WTC11 (cell line): Measurements from ENCODE around the gene ZNF30.

Experiments used
- EMX1 ChIP-seq: fragments of 250-450 bp; sonication (Bioruptor Pico); IDR thresholded peaks from 2 replicates; pipeline ENCODE4 v1.8.0; 2021; ENCODE audit warnings: mild to moderate bottlenecking
- FOXP1 ChIP-seq: sonication (generic); formaldehyde crosslinking; IDR thresholded peaks from 2 replicates; pipeline ENCODE4 v1.8.0; 2022; ENCODE audit warnings: missing genetic modification reagents, mild to moderate bottlenecking, moderate library complexity, borderline replicate concordance
- ZNF138 ChIP-seq: sonication (generic); formaldehyde crosslinking; conservative IDR thresholded peaks from 2 replicates; pipeline ENCODE4 v1.8.1; 2022; ENCODE audit warnings: mild to moderate bottlenecking, moderate library complexity, missing genetic modification reagents
- TF ChIP-seq, protein P1 (sequence below): fragments of 200-600 bp; IDR thresholded peaks from 2 replicates; pipeline ENCODE4 v1.8.0; 2022; ENCODE audit warnings: antibody characterized with exemption
- TF ChIP-seq, protein P2 (sequence below): sonication (generic); formaldehyde crosslinking; IDR thresholded peaks from 2 replicates; pipeline ENCODE4 v1.8.1; 2022; ENCODE audit warnings: low read depth, missing genetic modification reagents, borderline replicate concordance
- TF ChIP-seq, protein P3 (sequence below): sonication (generic); formaldehyde crosslinking; IDR thresholded peaks from 2 replicates; pipeline ENCODE4 v1.8.0; 2022; ENCODE audit warnings: mild to moderate bottlenecking, missing genetic modification reagents
- TF ChIP-seq, protein P4 (sequence below): sonication (generic); formaldehyde crosslinking; conservative IDR thresholded peaks from 2 replicates; pipeline ENCODE4 v1.8.1; 2022; ENCODE audit warnings: mild to moderate bottlenecking, missing genetic modification reagents

DNA sequence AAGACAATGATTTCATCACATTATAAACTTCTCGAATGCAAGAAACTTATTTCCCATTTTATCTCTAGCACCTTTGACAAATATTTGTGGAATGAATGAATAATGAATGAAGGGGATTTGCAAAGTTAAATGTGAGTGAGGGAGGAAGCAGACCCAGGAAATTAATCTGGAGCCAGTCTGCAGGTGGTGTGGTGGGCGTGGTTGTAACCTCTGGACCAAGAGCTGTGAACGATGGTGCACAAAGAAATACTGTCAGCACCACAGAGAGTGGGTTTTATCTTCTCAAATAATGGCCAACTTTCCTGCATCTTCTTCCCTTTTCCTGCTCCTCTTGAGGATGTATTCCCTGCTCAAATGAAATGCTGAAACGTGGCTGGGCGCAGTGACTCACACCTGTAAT lies 48.4 kb downstream of the ZNF30 start:
- TF ChIP-seq, protein P1, sequence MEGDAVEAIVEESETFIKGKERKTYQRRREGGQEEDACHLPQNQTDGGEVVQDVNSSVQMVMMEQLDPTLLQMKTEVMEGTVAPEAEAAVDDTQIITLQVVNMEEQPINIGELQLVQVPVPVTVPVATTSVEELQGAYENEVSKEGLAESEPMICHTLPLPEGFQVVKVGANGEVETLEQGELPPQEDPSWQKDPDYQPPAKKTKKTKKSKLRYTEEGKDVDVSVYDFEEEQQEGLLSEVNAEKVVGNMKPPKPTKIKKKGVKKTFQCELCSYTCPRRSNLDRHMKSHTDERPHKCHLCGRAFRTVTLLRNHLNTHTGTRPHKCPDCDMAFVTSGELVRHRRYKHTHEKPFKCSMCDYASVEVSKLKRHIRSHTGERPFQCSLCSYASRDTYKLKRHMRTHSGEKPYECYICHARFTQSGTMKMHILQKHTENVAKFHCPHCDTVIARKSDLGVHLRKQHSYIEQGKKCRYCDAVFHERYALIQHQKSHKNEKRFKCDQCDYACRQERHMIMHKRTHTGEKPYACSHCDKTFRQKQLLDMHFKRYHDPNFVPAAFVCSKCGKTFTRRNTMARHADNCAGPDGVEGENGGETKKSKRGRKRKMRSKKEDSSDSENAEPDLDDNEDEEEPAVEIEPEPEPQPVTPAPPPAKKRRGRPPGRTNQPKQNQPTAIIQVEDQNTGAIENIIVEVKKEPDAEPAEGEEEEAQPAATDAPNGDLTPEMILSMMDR = no peak
- TF ChIP-seq, protein P2, sequence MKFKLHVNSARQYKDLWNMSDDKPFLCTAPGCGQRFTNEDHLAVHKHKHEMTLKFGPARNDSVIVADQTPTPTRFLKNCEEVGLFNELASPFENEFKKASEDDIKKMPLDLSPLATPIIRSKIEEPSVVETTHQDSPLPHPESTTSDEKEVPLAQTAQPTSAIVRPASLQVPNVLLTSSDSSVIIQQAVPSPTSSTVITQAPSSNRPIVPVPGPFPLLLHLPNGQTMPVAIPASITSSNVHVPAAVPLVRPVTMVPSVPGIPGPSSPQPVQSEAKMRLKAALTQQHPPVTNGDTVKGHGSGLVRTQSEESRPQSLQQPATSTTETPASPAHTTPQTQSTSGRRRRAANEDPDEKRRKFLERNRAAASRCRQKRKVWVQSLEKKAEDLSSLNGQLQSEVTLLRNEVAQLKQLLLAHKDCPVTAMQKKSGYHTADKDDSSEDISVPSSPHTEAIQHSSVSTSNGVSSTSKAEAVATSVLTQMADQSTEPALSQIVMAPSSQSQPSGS (CRISPR knock-in tag) = no peak
- TF ChIP-seq EMX1 (CRISPR knock-in tag) (no peak), ZNF138 (CRISPR knock-in tag) (no peak), FOXP1 (CRISPR knock-in tag) (no peak)
- TF ChIP-seq, protein P3, sequence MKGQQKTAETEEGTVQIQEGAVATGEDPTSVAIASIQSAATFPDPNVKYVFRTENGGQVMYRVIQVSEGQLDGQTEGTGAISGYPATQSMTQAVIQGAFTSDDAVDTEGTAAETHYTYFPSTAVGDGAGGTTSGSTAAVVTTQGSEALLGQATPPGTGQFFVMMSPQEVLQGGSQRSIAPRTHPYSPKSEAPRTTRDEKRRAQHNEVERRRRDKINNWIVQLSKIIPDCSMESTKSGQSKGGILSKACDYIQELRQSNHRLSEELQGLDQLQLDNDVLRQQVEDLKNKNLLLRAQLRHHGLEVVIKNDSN (CRISPR knock-in tag) = no peak
- TF ChIP-seq, protein P4, sequence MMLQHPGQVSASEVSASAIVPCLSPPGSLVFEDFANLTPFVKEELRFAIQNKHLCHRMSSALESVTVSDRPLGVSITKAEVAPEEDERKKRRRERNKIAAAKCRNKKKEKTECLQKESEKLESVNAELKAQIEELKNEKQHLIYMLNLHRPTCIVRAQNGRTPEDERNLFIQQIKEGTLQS = no peak
